Spleen (tissue), 7 donors: ENCODE measurements around the gene KDM8.

Source experiments
- POLR2A ChIP-seq, 3 donors: fragments of 450-650 bp; IDR thresholded peaks; one replicate each; pipeline ENCODE4 v1.5.1; 2017; ENCODE audit warnings: antibody characterized with exemption in 3 of 3, mild to moderate bottlenecking in 1 of 3
- TF ChIP-seq, protein P1 (sequence below), 11 experiments: fragments of 200-600 bp in 7 of 11; fragments of 450-650 bp in 4 of 11; sonication (generic) in 4 of 11; IDR thresholded peaks in 8 of 11; conservative IDR thresholded peaks in 3 of 11; 1 replicate in 7 of 11; 2 replicates in 4 of 11; pipeline versions ENCODE4 v1.4.0 to v1.8.0; 2016 to 2021; ENCODE audit warnings: antibody characterized with exemption in 11 of 11, inconsistent platforms in 4 of 11, mild to moderate bottlenecking in 1 of 11
- donor health status: DM: no; HTN: no; CAD: no; lungs with moderate emphysema.
- donor health status: DM: no; HTN: no; CAD: no.
- donor health status: DM: no; HTN: no; CAD: no.

DNA sequence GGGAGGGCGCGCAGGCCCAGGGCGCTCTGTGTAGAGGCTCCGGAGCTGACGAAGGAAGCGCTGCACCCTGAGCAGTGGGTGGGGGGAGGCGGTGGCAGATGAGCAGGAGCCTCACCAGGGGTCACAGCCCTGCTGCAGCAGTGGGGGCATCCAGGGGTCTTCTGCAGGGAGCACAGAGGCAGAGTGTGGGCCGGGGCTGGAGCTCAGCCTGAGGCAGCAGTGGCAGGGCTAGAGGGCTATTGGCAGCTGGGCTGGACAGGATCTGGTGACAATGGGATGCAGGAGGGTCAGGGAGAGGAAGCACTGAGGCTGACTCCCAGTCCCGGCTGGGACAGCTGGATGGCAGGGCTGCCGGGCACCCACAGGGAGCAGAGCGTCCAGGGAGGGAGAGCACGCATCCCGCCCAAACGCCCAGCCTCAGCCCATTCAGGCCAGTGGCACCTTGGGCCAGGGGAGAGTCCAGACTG, 21.0 kb downstream of the KDM8 start:
- TF ChIP-seq, protein P1, sequence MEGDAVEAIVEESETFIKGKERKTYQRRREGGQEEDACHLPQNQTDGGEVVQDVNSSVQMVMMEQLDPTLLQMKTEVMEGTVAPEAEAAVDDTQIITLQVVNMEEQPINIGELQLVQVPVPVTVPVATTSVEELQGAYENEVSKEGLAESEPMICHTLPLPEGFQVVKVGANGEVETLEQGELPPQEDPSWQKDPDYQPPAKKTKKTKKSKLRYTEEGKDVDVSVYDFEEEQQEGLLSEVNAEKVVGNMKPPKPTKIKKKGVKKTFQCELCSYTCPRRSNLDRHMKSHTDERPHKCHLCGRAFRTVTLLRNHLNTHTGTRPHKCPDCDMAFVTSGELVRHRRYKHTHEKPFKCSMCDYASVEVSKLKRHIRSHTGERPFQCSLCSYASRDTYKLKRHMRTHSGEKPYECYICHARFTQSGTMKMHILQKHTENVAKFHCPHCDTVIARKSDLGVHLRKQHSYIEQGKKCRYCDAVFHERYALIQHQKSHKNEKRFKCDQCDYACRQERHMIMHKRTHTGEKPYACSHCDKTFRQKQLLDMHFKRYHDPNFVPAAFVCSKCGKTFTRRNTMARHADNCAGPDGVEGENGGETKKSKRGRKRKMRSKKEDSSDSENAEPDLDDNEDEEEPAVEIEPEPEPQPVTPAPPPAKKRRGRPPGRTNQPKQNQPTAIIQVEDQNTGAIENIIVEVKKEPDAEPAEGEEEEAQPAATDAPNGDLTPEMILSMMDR (IDR thresholded peaks at IDR 0.05 in 8 of 11, conservative IDR thresholded peaks at IDR 0.05 in 3 of 11): no peak
- no peak for TF ChIP-seq POLR2A (IDR thresholded peaks at IDR 0.05)
